Daoy (cell line): Measurements from ENCODE around the gene SRBD1. TPM values are rescaled to one million over a fixed set of nuclear protein-coding genes. Genes with fewer than 3 reads are reported as not detected.
"Not testable (repeated sequence)": the region's sequence is repeated elsewhere in the genome, so short reads cannot be mapped to it uniquely, and the experiment has no call there.

ENCODE experiments used
- DNase-seq: peaks from one replicate; pipeline ENCODE4 v3.0.0-alpha.2; 2015; ENCODE audit warnings: low read depth
- total RNA-seq: library from RNA; depleted of rRNA; stranded (reverse); fragments of >200 nt; shearing (Covaris generic); gene quantifications from 2 replicates; pipeline ENCODE4 v1.2.3, GENCODE V29; 2014

The SRBD1 gene
- total RNA-seq, 1 experiment from 2014 or later, result 41.3 TPM

DNA sequence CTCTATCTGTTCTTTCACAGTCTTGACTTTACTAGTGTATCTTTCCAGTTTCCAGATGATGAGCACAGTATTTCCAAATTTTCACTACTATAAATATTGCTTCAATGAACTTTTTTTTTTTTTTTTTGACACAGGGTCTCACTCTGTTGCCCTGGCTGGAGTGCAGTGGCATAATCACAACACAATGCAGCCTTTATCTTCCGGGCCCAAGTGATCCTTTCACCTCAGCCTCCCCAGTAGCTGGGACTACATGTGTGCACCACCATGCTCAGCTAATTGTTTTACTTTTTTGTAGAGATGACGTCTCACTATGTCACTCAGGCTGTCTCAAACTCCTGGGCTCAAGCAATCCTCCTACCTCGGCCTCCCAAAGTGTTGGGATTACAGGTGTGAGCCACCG, 142.8 kb downstream of the SRBD1 start:
- no peak for DNase-seq

DNA sequence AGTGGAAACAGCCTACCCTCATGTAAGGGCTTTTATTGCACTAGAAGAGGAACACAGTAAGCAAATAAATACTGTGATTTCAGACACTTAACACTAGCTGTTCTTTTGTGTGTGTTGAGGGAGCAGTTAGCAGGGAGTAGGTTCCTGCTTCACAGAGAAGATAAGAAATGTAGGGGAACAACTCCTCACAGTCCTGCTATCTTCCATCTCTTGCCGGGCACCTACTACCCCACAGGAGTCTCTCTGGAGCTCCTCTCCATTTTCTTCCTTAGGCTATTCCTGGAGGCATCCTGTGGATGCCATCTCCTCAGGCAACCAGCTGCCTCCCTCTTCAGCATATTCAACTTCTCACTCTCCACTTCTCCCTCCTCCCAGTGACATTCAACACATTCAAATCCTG, 145.0 kb downstream of the SRBD1 start:
- DNase-seq, result no peak

DNA sequence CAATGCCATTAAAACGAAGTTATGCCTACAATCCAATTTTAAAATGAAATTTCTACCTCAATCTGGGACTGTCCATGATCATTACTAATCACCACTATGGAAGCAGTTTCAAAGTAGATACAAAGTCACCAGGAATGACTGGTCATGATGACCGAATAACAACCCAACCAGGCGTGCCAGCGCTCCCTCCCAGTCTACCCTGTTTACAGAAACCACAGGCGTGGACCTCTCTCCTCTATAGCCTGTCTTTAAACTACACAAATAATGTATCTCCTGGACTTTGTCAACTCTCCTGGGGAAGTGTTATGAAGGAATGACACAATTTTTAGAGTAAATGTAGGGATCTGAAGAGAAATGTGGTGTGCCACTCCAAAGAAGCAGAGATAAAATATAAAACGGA, 150.2 kb downstream of the SRBD1 start:
- no peak for DNase-seq

DNA sequence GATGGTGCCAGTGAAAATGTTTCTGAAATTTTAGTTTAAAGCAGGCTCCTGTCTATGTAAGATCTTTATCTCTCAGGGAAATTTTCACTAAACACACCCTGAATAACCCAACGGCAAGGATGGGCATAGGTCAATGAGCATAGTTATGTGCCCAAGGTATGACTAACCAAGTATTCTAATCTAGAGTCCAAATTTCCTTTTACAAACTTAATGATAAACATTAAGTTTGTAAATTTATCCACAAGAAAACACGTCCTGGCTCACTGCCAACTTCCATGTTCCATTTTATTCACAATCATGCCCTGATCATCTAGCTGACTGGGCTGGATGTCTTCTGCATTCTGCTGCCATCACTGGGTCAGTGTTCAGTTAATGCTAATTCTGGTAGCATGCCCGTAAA, 151.2 kb downstream of the SRBD1 start:
- DNase-seq, result no peak

DNA sequence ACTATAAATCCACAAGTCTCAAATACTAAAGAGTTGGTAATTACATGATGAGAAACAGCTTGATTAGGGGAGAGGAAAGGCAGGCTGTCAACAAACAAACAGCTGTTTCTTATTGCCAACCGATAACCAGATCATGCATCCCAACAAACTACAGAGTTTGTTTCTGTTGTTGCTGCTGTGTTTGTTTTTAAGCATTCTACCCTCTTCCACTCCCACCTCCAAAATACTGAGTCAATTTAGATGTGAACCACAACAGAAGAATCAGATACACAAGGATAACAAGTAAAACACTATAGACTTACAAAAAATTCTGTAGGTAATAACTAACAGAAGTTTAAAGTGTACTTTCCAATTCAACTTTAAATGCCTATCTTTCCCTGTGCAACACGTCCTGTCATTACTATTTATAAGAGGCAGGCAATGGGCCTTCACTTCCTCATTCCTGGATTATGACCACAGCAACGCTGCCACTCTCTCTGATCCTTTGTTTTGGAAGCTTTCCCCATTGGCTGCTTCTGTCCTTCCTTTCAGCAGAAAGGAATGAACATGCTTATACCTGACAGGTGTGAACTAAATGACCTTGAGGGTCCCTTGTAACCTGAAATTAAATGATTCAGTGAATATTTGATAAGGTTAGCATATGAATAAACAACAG, 152.0 kb downstream of the SRBD1 start:
- DNase-seq, result peak; percentile 65

DNA sequence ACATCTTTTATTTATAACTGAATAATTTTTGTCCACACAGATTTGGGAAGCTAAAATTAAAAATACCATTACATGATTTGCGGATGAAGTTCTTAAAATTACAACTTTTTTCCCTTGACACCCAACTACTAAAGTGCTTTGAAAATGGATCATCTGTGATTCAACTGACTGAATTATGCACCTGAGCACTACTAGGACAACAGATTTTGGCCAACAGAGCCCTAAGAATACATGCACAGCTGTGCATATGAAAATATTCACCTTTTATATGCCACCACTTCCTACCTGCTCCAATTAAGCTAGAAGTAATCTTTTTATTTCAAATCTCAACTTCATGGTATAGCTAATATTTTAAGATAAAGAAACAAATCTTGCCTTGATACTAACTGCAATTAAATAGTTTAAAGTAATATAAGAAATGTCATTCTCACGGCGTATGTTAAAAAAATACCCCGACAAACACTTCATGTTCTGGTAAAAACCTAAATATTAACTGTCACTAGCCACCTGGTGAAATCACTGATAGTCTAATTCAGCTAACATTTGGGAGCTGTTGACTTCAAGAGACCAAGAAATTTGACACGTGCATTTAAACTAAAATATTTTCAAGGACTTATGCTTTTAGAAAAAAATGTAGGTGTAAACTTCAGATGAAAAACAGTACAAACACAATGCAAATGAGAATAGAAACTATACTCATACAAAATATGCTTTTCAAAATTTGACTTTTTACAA, 153.7 kb downstream of the SRBD1 start:
- no peak for DNase-seq

DNA sequence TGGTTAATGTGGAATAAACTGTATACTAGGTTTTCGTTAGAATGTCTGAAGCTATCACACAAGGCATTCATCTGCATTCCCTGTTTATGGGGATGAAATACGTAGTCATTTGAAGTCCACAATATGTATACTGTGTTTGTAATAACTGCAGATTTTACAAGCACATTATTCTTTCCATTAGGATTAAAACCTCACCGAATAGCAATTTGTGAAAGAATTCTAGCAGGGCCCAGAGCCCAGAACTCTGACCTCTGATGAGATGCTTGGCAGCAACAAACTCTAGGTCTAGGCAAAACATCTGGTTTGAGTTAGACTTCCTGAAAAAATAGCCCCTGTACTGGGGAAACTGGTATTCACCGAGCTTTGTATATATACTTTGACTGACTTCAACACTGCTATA, 158.2 kb downstream of the SRBD1 start:
- DNase-seq, result no peak

DNA sequence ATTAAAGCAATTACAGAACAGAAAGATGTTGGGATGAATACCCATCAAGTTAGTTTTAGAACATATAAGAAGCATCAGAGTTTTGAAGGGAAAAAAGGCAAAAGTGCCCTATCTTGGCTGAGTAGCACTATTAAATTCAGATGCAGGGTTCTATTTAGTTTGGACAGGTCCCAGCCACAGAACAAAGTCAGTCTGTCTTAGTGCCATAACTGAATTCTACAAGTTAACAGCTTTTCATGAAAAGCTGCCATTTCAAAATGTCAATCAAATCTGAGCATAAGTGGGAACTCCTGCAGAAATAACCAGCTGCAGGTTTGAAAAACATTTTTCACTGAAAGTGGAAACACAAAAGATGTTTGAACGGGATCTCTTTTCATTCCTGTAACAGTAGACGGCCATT, 160.4 kb downstream of the SRBD1 start:
- no peak for DNase-seq

DNA sequence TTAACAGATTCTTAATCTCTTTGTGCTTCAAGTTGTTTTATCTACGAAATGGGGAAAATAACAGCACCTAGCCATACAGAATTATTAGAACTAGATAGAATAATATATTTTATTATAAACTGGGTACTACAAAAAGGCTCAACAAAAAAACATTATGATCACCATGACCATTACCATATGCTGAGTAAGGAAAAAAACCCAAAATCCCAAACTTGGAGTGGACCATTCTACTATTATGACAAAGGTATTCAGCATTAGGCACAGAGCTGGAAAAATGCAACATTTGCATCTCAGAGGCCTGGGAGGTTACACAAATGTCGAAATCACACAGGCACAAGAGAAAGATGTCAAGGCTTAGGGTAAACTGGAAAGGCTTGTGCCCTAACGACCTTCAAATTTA, 162.8 kb downstream of the SRBD1 start:
- DNase-seq, result no peak

DNA sequence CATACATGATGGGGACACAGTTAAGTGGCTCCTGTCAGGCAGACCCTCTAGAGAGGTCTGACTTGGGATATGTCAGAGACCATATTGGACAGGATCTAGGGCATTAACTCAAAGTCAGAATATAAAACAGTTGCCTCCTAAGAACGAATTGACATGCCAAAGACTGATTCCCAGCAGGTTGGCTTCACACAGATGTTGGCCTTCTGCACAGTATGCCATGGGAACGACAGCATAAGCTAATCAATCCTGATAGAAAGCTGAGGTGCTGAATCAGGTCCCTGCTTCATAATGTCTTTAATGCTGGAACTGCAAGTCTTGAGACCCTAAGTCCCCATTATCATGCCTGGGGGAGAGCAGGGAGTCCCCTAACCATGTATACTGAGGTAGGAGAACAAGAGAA, 165.1 kb downstream of the SRBD1 start:
- DNase-seq, result no peak

DNA sequence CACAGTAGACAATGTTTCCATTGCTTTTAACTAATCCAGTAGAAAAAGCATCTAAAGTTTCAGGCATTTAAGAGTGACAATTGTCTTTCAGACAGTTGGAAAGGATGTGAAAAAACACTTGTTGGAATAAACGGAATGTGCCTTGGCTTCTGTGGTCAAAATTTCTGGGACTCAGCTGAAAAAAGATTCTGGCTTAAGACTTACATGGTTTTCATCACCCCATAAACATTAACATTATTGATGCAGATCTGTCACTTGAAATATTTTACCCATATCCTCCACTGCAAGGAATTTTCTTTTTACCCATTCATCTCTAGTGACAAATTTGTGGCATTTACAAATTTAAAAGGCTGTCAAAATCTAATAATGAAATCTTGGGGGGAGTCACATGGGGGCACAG, 166.0 kb downstream of the SRBD1 start:
- no peak for DNase-seq

DNA sequence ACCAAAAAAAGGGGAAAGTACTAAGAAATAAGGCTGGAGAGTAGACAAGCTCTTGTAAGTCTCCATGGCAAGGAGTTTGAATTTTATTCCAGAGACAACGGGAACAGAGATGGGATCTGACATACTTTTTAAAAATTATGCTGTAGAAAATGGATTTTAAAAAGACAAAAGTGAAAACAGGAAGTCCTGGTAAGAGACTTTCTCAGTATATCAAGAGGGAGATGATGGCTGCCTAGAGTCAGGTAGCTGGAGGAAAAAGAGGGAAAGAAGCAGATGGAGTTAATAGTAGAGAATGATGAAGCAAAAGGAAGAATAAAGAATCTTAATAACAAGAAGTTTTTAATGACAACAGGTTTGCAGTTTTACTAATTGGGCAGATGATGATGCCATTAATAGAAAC, 168.1 kb downstream of the SRBD1 start:
- DNase-seq, result no peak

DNA sequence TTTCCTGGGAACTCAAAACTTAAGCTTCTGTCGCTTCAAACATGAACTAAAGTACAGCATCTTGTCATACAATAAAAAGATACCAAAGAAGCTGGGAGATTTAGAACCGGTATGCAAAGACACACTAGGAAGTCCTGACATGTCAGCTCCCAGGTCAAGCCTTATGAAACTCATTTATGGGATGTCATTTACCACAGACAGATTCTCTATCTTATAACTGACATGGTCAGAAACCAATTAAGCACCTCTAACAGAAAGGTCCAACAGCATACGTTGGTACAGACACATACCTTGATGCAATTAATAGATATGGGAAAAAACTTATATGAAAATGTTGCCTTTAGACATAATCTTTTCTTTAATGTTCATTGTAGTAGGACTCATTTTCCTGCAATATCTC, 169.0 kb downstream of the SRBD1 start:
- no peak for DNase-seq

DNA sequence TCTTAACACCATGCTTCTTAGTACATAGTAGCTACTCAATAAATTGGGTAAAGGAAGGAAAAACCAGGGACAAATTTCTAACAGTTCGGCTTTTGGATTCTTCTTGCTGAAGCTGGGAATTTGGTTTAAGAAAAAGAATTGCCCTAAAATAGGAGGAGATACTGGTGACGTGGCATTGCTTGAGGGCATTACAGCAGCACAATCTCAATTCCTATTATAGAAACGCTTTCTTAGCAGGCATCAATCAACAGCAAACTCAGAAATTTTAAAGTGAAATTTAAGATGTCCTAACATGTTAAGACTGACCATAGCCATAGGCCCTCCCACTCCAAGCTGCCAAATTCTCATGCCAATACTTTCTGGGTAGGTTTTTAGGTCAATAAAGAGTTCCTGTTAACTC, 169.5 kb downstream of the SRBD1 start:
- DNase-seq, result no peak

DNA sequence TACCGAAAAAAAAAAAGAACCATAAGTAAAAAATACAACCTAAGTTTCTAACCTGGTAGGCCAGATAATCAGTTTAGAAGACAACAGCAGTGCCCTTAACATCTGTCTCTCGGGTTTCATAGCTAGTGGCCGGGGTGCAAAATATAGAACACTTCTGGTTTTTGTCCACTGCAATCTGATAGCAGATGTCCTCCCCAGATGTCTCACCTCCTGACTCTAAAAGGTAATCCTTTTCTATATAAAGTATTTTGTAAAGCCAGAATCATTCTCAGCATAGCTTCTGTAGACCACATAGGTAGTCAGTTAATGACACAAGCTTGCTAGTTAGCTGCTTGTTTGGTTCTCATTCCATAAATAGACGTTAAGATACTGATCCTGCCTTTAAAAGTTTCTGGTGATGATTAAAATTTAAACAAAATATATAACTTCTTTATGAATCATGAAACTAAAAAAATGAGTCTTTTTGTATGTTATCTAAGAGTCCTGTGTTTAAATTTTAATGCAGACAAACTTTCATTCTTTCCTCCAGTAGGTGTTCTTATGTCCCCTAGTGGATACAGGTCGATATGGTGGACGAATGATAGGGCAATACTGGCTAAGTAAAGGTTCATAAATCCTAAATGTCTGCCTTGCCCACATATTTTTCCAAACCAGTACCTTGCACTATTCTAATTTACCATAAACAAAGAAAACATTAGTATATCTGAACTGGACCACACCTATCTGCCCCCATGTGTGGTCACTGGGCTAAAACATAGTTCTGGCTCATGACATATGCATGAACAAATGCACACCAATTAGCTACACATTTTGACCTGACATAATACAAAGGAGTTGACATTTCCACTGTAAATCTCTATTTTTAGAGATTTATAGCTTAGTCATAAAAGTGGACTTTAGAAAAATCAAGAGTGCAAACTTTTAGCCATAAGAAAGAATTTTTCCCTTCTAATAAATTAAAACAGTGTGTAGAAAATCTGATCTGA, 171.0 kb downstream of the SRBD1 start:
- DNase-seq, result no peak

DNA sequence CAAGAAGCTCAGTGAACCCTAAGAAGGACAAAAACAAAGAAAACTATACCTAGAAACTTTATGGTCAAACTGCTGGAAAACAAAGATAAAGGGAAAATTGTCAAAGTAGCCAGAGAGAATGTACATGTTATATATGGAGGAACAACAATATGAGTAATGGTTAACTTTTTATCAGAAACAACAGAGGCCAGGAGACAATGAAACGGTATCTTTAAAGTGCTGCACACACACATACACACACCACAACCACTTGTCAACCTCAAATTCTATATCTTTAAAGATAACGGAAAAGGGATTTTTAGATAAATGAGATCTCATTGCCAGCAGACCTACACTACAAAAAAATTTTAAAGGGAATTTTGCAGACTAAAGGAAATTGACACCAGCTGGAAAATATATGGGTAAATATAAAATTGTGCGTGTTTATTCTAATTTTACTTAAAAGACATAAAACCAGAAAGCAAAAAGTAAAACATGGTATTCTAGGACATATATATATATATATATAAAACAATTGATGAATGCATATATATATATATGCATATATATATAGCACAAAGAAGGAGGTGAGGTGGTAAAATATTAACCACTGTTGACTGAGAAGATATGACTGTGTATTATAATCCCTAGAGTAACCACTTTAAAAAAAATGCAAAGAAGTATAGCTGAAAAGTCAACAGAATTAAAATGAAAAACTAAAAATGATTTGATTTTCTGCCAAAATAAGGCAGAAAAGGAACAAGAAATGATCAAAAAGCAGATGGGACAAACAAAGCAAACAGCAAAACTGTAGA, 172.0 kb downstream of the SRBD1 start:
- no peak for DNase-seq

DNA sequence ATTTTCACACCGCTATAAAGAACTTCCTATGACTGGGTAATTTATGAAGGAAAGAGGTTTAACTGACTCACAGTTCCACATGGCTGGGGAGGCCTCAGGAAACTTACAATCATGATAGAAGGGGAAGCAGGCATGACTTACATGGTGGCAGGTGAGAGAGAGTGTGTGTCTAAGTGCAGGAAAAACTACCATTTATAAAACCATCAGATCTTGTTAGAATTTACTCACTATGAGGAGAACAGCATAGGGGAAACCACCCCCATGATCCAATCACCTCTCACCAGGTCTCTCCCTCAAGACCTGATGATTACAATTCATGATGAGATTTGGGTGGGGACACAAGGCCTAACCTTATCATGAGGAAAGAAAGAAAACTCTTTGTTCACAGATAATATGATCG, 174.6 kb downstream of the SRBD1 start:
- no peak for DNase-seq

DNA sequence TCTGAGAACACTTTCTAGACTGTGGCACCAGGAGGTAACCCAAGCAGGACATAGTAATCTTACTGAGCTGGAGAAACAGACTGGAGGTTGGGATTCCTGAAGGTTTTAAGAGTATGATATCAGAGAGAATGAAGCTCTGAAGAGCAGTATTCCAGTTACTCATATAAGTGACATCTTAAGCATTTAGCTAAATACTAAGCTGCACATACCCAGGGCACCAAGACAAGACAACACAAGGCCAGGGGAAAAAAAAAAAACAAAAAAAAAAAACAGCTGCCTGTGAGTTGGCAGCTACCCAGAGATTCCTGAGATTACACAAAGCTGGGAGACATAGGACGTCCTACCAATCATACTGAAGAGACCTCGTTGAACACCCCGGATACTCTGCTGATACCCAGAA, 175.8 kb downstream of the SRBD1 start:
- DNase-seq, result no peak

DNA sequence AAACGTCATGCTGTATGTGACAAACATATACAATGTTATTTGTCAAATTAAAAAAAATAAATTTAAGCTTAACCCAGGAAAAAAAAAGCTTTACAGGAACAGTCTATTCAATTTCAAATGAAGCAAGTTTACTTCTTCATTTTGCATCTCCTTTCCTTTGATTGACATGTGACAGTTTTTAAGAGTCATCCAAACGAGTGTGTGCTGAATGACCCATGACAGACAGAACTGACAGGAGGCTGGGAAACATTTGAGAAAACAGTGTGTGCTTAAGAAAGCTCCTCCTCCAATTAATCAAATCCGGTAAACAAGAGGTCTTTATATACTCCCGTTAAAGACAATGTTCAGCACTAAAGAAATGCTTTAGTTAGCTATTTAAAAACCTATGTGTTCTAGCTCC, 177.7 kb downstream of the SRBD1 start:
- DNase-seq, result no peak

DNA sequence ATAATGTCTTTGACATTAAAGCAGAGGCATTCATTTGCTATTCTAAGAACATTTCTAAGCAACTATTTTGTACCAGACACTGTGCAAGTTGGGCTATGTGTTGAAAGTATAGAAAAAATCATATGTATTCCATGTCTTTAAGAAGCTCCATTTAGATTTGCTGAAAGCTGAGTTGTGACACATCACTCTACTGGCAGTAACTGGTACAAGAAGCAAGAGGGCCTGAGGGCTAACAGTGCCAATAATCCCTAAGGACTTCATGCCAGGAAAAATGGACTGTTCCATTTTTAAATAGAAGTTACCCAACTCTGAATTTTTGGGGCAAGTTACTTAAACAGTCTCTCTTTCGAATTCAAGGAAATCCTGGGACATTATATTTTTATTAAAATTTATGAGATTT, 178.7 kb downstream of the SRBD1 start:
- DNase-seq, result no peak

DNA sequence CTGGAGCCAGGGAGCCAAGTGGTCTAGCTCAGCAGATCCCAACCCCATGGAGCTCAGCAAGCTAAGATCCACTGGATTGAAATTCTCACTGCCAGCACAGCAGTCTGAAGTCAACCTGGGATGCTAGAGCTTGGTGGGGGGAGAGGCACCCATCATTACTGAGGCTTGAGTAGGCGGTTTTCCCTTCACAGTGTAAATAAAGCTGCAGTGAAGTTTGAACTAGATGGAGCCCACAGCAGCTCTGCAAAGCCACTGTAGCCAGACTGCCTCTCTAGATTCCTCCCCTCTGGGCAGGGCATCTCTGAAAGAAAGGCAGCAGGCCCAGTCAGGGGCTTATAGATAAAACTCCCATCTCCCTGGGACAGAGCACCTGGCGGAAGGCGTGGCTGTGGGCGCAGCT, 185.0 kb downstream of the SRBD1 start:
- not testable (repeated sequence) for DNase-seq

DNA sequence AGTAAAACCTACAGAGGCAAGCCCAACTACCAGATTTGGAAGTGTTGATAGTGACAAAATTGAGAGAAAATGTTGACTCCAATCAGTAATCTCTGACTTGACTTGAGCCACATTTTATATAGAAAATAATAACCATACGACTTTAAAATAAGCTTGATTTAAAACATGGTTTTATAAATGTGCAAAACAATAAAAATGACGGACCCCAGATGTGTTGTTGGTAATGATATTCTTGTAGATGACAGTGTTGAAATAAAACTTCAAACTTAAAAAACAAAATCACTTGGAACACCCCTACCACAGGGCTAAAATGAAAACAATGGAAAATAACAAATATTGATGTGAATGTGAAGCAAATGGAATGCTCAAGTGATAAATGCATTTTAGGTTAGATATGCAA, 188.1 kb downstream of the SRBD1 start:
- no peak for DNase-seq
